ENCODE data around the gene CPE.

CPE gene

DNA sequence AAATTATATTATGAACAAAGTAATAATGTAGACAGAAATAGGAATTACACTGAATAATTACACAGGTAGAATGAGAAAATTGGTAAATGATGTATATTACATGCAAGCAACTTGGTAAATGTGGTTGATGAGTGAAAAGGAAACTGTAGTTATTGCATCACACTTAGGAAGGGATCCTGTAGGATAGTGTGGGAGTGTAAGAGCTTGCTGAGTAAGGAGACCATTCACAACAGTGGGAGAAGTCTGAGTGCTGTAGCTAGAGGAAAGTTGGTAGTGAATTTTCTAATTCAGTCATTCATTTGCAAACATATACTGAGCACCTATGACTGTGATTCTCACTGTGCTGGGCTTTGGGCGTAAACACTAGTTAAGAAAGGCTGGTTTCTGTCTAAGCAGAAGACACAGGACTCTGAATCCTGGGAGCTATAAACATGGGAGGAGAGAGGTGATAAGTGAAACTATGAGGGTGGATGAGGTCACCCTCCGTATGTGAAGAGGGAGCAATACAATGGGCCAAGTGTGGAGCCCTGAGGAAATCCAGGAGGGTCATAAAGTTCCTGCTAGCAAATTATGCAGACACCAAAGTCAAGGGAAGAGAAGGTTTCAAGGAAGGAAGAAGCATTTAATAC lies 14.2 kb upstream of the CPE start:
- peak; percentile 60 for DNase-seq (ENCODE audit: low read depth, low spot score)

DNA sequence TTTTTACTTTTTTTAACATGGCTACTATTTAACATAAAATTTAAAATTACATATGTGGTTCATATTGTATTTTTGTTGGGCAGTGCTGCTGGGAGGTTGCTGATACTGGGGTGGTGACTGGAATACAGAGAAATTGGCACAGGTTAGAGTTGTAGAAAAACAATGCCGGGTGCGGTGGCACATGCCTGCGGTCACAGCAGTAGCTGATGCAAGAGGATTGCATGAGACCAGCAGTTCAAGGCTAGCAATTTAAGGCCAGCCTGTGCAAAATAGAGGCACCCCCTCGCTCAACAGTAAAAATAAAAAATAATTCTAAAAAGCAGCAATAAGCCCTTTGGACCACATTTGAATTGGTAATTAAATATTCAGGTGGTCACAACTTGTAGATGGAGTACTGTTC lies 11.8 kb upstream of the CPE start:
- no peak for DNase-seq (ENCODE audit: low read depth, low spot score)

DNA sequence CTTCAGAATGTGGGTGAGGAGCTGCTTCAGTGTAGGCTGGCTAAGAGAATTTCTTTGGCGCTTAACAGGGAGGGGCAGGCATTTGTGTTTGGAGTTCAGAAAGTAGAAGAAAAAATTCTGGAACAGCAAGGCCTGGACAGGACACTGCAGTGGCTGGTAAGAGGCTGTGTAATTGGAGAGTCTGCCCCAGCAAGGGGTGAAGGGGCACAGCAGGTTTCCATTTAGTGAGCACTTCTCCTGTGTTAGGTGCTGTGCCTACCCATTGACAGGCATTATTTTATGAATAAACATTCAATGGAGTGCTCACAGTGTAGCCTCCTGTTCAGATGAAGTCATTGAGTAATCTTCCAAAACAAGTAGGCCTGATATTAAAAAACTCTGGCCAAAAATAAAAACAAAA lies 10.7 kb upstream of the CPE start:
- DNase-seq (ENCODE audit: low read depth, low spot score), result no peak

DNA sequence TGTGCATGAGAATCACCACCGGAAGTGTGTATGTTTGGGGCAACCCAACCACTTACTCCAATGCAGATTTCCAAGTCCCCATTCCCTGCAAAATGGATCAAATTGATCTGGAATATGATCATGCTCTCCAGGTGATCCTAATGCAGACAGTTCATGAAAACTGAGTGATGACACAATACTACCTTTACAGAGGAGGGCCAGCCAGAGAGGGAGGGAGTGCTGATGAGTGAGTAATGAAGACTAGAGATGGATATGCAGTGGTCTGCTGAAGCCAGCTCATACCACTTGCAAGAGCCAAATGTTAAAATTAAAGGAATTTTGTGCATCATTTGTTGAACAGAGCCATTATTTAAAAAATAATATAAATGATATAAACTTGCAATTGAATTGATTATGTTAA lies 10.2 kb upstream of the CPE start:
- DNase-seq (ENCODE audit: low read depth, low spot score), result no peak

DNA sequence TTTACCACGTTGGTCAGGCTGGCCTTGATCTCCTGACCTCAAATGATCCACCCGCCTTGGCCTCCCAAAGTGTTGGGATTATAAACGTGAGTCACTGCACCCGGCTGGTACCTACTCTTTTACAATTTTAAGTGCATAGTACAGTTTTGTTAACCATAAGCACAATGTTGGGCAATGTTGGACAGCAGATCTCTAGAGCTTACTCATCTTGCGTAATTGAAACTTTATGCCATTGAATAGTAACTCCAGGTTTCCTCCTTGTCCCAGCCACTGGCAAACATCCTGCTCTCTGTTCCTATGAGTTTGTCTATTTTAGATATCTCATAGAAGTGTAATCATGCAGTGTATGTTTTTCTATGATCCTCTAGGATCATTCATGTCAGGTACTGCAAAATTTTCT lies 9.3 kb upstream of the CPE start:
- DNase-seq (ENCODE audit: low read depth, low spot score), result no peak

DNA sequence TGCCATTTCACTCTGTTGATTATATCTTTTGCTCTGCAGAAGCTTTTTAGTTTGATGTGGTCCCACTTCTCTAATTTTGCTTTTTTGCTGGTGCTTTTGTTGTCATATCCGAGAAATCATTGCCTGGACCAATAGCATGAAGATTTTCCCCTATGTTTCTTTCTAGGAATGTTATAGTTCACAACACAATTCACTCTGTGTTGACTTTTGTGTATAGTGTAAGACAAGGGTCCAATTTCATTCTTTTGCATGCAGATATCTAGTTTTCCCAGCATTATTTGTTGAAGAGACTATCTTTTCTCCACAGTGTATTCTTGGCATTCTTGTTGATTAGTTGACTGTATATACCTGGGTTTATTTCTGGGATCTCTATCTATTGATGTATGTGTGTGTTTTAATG lies 8.3 kb upstream of the CPE start:
- DNase-seq (ENCODE audit: low read depth, low spot score), result no peak

DNA sequence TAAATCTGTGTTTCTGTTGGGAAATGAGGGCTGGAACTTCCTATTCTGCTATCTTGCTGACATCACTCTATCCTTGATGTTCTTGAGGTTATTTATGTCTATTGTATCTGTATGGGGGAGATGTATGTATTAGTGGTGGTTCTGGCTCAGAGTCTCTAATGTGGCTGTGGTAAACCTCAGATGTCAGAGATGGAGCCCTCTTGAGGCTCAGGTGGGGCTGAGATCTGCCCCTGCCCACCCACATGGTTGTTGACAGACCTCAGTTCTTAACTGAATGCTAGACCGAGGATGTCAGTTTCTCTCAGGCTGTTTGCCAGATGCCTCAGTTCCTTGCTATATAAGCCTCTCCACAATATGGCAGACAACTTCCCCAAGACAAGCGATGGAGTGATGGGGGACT lies 3.3 kb upstream of the CPE start:
- no peak for DNase-seq (ENCODE audit: low read depth, low spot score)

DNA sequence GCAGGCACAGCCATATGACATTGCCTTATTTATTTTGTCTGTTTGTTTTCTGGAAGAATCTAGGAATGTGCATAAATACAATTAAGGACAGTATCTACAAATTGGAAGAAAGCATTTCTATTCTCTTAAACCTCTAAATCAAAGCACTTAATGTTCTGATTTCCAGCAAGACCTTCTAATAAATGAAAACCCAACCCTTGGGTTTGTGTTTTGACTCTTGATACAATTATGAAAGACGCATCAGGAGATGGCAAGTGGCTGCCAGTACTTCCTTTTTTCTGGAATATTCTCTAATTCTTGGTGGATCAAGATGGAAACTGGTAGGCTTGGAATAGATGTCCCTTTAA lies 437 bp upstream of the CPE start:
- no peak for DNase-seq (ENCODE audit: low read depth, low spot score)

DNA sequence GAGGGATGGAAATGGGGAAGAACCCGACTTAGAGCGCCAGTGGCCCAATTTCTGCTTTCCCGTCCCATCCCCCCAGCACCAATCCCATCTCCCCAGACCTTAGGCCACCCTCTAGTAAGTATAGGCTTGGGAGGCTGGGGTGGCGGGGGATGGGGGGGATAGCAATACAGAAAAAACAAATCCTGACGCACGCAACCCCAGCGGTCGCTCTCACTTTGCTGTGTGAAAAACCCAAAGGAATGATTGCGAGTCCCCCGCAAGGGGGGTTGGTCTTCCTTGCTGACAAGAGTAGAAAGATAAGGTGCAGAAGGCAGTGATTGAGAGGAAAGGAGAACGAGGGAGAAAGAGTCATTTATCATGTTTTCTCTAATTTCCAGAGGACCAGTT lies 863 bp downstream of the CPE start:
- peak; percentile 60 for DNase-seq (ENCODE audit: low read depth, low spot score)

DNA sequence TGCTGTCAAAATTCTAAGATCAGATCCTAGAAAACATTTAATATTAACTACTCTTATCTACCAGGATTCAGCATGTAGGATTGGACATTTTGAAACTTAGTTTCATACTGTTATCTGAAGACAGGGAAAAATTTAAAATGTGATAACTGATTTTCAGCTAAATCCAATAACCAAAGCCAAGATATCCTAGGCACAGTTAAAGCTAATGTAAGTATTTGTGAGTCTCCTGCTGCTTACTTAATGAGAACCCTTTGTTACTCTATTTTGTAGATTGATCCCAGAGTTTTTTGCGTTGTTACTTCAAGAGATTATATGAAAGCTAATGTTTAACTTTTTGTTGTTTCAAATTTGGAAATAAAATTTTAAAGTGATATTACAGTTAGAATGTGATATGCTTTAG lies 2.0 kb downstream of the CPE start:
- DNase-seq (ENCODE audit: low read depth, low spot score), result no peak

DNA sequence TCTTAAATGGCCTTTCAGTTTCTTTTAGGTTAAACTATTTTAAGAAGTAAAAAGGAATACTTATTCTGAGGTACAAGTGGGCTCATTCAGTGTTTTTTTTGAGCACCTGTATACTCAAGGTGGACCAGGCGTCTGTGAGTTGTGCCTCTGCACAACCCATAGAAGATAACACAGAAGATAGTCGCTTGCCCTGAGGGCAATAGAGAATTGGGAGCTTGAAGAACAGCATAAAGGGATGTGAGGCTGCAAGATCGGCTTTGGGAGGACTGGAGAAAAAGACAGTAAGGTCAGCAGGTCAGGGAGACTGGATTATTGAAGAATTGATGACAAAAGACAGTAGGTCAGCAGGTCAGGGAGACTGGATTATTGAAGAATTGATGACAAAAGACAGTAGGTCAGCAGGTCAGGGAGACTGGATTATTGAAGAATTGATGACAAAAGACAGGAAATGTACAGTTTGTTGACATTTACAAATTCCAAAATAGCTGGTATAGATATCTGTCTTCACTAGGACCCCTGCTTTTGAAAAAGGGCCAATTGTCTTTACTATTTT lies 3.1 kb downstream of the CPE start:
- peak; percentile 75 for DNase-seq (ENCODE audit: low read depth, low spot score)

DNA sequence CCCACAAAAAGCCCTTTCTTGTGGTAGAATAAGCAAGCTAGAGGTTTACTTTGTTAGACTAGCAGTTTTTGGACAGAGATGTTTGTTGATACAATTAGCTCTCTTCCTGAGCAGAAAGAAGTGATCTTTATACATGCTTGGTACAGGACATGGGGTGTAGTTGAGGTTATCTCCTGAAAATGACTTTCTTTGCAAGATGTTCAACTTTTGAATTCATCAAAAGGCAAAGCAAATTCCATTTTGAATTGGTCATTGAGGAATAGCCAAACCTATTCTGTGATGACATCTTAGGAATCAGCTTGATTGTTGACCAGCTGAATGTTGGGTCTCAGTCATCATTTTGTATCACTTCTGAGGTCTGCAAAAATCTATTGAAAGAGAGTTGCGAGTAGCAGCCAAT lies 3.8 kb downstream of the CPE start:
- no peak for DNase-seq (ENCODE audit: low read depth, low spot score)

DNA sequence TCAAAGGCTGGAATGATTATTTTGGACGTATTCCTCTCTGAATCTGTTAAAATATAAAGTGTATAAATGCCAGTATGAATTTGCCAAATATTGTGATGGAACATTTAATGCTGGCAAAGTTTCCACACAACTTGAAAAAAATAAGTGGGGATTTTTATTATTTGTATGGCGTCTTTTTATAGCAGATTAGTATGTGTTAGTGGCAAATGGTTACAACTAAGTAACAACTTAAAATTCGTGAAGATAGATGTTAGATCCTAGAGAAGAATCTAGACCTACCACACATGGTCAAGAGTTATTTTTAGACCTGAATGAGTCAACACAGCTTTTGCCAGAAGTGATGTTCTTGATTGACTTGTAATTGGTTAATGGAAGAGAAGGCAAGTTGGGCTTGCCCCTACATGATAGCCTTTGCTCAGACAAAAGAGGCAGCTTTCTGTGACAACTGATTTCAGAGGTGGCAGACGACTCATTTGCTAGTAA lies 4.8 kb downstream of the CPE start:
- no peak for DNase-seq (ENCODE audit: low read depth, low spot score)

DNA sequence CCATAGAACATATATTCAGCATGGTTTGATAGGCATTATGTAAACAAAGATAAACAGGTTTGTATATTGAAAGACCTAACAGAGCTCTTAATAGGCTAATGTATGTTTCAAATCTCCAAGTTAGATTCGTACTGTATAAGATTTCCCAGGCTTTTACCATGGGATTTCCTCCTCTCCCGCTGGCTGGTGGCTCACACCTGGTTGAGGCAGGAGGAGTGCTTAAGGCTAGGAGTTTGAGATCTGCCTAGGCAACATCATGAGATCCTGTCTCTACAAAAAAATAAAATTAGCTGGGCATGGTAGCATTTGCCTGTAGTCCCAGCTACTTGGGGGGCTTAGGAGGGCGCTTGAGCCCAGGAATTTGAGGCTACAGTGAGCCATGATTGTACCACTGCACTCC lies 5.4 kb downstream of the CPE start:
- no peak for DNase-seq (ENCODE audit: low read depth, low spot score)

DNA sequence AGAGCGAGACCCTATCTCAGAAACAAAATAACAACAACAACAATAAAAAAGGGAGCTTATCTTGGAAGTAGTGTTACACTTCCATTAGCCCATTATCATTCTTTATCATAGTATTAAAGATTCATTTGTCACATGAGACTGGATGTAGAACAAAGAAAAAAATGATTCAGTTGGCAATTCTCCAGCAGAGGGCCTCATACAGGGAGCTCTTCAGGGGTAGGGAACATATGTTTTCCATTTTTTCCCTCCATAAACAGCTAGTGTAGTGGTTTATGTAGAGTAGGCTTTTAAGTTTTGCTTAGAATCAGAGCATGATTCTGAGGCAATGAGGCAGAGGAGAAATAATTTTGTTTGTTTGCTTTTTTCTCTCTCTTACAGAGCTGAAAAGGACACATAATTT lies 5.8 kb downstream of the CPE start:
- no peak for DNase-seq (ENCODE audit: low read depth, low spot score)

DNA sequence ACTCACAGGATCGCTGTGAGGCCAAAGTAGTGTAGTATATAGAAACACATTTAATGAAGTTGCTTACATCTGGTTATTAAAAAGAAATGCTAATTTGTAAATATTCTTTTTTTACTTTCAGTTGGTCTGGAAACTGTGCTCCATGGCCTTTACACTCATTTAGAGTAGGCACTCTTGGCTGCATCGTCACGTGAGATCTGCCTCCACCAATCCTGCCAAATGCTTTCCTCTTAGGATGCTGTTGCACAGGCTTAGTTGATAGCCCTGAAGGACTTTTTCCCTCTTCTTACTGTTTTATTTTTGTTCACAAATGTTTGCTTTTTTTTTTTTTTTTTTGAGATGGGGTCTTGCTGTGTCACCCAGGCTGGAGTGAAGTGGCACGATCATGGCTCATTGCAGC lies 6.3 kb downstream of the CPE start:
- DNase-seq (ENCODE audit: low read depth, low spot score), result no peak

DNA sequence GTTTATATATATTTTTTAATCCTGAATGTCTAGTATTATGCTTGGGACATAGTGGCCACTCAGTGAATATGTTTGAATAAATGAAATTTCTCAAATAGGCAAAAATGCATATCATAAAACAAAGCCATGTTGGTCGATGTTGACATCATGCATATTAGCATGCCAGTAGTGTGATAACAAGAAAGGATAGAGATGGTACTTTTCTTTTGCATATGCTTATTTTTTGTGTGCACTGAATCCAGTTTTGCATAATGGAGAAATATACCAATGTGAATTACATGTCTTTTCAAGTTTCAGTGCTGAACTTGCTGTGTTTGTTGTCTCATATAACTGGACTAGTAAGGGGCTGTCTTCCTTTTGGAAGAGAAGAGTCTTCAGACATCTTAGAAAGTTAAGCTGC lies 7.5 kb downstream of the CPE start:
- DNase-seq (ENCODE audit: low read depth, low spot score), result no peak

DNA sequence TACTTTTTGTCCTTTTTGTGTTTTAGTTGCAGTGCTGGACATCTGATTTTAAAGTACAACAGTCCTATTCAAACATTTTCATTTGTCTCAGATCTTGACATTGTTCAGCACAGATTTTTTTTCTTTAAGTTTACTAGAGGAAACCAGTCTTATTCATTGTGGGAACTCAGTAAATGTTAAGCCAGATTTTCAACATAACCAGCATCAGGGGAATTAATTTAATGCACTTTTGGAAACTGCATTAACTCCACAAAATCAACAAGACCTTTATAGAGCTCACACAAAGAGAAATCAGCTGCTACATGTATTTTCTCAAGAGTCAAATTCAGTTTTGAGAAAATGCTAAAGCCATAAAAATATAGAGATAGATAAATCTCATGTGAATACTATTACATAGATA lies 9.9 kb downstream of the CPE start:
- no peak for DNase-seq (ENCODE audit: low read depth, low spot score)

DNA sequence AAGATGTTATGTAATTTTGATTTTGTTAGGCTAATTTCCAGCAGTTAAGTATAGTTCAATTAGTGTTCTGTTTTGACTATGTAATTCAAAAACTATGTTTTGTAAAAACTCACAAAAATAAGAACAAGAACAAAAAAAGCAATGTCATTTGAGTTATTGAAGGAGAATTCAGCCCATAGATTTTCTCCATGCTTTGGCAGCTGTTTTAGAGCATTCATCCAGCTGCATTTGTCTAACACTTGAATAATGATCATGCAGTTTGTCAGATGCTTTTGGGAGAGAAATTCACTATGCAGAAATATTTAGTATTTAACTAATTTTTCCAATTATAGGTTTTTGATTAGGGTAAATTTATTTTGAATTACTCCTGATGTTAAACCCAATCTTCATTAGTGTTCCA lies 14.2 kb downstream of the CPE start:
- no peak for DNase-seq (ENCODE audit: low read depth, low spot score)

DNA sequence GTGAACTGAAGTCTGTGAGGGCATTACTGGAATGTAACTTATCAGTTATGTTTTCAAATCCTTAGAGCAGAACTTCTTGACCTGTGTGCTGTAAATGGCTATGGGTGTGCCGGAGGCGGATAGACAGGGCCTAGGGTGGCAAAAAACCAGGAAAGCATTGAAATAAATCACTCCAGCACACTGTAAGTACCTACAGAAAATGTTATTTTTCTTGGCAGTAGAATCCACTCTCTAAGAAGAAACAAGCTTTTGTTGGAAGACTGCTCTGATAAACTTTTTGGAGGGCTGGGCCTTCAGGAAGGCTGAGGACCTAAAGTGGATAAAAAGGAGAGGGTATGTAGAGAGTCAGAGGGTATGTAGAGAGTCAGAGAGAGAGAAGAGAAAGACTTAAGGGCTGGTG lies 14.9 kb downstream of the CPE start:
- DNase-seq (ENCODE audit: low read depth, low spot score), result no peak

DNA sequence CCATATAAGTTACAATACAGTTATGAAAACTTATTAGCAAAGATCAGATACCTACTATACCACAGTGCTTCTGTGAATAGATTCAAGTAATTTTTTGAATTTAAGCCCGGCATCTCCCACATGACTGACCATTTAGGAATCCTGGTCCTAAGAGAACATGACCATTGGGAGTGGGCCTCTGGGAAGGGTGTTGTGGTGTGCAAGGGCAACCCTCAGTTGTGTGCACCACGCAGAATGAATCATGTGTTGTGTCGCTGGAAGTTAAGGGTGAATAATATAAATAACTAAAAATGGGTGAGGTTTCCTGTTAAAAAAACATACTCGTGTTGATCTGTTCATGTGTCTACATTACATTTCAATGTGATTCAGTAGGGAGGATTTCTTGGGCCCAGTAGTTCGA lies 15.5 kb downstream of the CPE start:
- DNase-seq (ENCODE audit: low read depth, low spot score), result no peak

DNA sequence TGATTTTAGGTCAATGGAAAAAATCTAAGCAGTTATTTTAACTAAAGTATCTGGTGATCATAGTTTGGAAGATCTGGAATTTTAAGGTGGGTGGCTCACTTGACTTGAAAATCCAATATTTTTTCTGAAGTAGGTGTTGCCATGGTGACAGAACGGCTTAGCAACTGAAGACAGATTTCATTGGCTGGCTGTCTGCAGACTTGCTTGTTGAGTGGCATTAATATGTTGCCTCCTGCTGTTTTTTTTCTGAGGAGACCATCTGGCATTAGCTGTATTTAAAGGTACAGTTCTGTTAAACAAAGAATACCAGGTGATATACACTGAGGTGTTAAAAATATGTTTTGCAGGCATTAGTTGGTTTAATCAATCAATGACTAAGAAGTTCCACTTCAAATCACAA lies 19.8 kb downstream of the CPE start:
- DNase-seq (ENCODE audit: low read depth, low spot score), result no peak

DNA sequence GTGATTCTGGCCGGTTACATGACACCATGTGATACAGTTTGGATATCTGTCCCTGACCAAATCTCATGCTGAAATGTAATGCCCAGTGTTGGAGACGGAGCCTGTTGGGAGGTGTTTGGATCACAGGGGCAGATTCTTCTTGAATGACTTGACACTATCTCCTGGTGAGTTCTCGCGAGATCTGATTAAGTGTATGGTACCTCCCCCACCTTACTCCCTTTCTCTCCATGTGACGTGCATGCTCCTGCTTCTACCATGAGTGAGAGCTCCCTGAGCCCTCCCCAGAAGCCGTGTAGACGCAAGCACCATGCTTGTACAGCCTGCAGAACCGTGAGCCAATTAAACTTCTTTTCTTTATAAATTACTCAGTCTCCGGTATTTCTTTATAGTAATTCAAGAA lies 23.6 kb downstream of the CPE start:
- DNase-seq (ENCODE audit: low read depth, low spot score), result no peak

DNA sequence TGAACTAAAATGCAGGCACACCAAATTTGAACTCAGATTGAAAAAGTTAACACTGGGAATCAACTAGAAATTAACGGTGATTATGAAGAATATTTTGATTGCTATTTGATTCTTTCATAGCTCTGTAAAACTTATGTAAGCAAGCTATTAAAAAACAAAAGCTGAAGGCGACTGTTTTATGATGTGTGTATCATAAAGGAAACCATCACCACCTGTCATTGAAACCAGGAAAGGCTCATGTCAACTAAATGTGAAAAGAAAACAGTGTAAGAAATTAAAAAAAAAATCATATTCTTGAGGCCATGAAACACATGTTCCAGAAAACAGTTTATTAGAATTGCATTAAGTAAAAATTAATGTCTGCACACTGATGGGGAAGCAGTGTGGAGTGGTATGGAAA lies 24.2 kb downstream of the CPE start:
- DNase-seq (ENCODE audit: low read depth, low spot score), result no peak
